Stimulated activated CD8-positive, alpha-beta memory T cell treated with anti-CD3 and anti-CD28 coated beads, Interleukin-7, amount 100 ng/mL, for 48 hours (primary cell): Measurements from ENCODE around the gene FAM221B.

ENCODE experiments used
- DNase-seq, 2 donors: peaks; one replicate each; pipeline ENCODE4 v3.0.0-alpha.2; 2020; ENCODE audit warnings: low read depth in 1 of 2; ENCODE audit errors: extremely low read depth in 1 of 2

FAM221B gene, protein sequence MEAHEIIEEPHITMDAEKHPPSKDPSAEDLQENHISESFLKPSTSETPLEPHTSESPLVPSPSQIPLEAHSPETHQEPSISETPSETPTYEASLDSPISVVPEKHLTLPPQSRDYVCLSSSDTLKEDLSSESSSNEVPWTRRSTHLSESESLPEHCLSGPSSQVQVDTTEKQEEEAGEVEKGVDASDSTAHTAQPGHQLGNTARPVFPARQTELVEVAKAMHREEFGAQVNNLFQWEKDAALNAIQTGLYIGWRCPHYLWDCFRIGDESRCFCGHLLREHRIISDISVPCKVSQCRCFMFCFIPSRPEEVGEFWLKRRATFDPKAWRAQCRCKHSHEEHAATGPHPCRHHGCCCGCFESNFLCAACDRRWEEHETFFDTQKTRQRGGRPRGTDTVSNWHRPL

DNA sequence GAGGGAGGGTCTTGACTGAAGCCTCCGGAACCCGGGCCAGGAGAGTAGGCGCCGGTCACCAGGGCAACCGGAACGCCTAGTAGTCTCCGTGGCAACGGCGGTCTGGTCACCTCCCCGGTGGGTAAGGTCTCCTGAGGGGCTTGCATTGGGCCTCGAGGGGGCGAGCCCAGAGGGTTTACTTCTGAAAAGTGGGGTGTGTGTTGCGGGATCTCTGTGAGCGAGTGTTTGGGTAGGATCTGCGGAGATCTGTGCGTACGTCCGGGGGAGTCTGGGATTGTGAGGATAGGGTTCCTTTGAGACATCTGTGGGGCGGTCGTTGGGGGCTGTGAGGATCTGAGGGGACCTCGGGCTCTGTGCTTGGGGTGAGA, at the start of gene FAM221B:
Gene FAM221B, minus strand, starts transcription at position 17 of the 368 bp plus-strand sequence. CDS start 2,571 bp downstream, outside the sequence.
- no peak for DNase-seq

DNA sequence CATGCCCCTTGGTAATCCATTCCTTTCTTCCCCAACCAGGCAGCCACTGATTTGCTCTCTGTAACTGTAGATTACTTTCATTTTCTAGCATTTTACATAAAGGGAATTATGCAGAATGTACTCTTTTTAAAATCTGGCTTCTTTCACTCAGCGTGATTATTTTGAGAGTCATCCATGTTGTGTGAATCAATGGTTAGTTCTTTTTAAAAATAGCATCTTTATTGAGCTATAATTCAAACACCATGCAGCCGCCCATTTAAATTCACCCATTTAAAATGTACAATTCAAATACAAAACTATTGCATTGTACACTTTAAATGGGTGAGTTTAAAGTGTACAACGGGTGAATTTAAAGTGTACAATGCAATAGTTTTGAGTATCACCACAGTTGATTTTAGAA, 44.0 kb upstream of the FAM221B start:
- DNase-seq = no peak

DNA sequence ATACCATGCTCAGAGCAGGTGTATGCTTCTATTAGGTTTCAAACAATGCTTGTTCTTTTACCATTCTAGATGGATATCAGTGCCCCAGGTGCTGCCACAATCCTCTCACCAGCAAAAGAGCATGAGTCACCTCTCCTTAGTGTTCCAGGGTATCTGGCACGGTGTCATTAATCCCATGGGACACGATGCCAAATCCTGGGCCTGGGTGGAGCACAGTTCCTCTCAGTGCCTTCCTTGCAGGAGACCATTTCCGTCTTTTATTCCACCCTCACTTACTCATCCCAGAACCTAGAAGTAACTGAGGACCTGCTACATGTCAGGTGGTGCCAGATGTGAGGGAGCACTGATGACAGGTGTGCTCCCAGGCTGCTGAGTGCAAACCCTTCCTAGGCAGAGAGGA, 43.0 kb upstream of the FAM221B start:
- DNase-seq = no peak

DNA sequence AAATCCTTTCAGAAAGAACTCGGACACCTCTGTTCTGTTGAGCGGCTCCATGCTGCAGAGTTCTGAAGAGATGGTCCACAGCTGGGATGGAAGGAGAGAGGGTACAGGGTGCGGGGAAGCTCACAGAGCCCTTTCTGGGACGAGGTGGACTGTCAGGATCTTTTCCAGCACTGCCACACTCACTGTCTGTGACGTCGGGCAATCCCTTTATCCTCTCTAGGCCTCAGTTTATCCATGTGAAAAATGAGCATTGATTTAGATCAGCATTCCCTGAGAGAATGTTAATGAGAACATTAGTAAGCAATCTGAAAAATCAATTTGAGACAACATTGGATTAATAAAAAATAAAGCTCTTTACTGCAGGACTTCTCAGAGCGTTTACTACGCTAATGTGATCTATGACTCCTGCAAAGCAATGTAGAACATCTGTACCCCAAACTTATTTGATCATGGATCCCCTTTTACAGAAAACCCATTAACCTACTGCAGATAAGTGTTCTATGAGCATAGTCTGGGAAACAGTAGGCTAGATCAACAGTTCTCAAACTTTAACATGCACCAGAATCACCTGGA, 41.9 kb upstream of the FAM221B start, which contains the start of gene OR13J1:
Gene OR13J1, minus strand, starts transcription at position 51 of the 573 bp plus-strand sequence. Its CDS starts 0 bp downstream, at position 51.
- no peak for DNase-seq

DNA sequence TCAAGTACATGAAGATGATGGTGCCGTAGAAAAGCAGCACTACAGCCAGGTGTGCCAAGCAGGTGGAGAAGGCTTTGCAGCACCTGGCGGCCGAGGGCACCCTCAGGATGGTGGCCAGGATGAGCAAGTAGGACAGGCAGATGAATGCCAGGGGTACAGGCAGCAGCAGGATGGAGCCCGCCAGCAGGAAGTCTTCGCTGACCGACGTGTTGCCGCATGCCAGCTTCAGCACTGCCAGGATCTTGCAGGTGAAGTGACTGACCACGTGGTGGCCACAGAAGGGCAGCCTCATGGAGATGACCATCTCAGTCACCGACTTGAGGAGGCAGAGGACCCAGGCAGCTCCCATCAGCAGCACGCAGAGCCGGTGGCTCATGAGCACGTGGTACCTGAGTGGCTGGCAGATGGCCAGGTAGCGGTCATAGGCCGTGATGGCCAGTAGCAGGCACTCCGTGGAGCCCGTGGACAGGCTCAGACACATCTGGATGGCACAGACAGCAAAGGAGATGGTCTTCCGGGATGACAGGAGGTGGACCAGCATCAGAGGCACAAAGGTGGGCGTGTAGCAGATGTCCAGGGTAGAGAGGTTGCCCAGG, 41.2 kb upstream of the FAM221B start:
- no peak for DNase-seq

DNA sequence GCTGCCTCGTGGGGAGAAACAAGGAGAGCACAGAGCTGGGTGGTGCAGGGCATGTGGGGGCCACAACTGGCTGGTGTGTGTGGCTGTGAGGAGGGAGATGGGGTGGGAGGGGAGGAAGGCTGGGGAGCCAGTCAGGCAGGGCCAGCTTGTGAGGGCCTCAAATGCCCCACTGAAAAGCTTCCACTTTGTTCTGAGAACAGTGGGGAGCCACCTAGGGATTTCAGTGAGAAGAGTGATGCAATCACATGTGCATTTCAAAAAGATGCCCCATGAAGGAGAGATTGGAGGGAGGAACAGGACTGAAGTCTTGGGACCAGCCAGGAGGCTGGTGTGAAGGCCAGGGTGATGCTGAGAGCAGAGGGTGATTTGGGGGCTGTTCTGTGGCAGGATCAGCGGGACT, 40.4 kb upstream of the FAM221B start:
- no peak for DNase-seq

DNA sequence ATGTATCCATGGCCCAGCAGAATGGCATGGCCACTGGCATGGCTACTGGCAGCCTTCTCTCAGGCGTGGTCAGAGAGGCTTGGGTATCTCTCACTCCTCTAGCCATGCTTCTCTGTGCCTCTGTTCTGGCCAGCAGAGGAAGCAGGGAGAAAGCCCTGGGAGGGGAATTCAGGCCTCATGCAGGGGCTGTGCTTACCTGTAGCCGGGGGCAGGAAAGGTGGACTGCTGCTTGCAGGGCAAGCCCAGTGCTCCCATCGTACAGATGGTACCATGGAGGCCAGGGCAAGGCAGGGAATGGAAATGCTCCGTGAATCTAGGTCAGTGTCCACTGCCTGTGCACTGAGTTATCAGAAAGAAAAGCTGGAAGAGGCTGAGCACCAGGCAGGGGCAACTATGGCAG, 39.0 kb upstream of the FAM221B start:
- DNase-seq = no peak

DNA sequence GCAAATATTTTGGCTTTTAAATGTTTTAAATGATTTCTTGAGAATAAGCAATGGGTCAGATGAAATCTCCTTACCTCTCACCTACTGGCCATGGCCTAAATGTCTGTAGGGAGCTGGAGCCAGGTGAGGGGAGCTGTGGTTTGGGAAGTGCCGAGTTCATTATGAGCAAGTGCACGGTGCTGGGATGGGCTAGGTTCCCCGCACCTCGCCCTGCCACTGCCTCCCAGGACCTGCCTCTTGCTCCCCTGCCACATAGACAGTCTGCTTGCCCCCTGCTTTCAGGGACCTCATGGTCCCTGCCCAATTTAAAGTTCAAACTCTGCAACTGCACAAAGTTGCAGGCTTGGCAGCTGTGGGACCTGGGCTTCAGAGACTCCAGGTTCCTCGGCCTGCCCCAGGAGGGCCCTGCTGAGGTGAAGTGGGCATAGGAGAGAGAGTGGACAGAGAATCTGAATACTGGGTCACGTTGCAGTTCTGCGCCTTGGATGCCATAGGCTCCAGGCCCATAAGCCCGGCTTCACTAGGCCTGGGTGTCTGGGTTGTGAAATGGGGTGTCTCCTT, 36.2 kb upstream of the FAM221B start:
- no peak for DNase-seq

DNA sequence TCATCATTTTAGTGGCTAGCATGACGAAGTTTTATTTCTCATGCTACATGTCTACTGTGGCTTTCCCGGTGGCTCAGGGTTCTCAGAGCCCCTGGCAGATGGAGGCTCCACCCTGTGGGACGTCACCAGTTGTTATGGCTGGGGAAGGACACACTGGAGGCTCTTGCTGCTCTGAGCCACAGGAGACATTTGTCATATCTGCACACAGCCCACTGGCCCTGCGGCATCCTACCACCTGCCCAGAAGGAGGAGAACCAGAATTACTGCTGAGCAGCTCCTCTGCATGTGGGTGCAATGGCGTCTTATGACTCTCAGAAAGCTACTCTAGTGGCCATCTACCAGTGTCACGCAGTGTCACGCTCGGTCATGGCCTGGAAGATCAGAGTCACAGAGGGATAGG, 35.1 kb upstream of the FAM221B start:
- DNase-seq = no peak

DNA sequence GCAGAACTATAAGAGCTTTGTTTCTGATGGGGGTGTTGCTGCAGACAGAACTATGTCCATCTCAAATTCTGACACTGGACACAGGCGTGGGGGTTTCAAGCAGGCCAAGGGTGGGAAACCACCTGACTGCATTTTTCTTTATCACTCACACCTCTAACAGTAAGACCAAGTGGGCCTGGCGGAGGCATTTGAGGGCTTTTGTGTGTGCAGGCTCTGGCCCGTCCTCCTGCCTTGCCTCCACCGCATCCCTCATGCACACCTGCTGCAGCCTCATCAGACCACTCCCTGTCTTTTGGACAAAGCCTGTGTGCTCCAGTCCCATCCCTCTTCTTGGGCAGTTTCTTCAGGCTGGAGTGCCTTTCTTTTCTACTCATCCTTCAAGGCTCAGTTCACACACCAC, 33.8 kb upstream of the FAM221B start:
- no peak for DNase-seq

DNA sequence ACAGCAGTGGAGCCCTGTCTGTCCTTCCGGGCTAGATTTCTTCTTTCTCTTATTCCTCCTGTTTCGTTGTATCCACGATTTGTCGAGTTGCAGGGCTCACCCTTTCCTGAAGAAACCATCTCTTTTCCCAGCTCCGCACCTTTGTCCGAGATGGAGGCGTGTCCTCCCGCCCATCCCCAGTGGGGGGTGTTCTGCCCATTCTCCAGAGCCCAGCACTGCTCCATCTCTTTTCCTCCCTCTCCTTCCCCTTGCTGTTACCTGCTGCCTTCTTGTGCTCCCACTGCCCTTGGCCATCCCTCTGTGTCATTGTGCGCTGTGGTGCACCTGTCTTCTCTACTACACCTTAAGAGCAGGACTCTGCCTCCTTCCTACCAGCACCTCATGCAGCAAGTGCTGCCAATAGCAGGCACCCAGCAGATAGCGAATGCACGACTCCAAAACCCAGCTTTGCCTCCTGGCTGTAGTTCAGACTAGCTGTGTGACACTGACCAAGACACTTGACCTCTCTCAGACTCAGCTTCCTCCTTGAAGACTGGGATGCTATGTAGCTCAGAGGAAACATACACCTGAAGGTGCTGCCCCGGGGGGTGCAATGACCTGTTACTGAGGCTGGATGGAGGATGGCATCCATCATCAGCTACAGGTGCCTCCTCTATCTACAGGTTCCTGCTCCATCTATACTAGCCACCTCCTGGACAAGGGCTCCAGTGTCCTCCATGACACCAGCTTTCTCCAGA, 32.8 kb upstream of the FAM221B start:
- no peak for DNase-seq

DNA sequence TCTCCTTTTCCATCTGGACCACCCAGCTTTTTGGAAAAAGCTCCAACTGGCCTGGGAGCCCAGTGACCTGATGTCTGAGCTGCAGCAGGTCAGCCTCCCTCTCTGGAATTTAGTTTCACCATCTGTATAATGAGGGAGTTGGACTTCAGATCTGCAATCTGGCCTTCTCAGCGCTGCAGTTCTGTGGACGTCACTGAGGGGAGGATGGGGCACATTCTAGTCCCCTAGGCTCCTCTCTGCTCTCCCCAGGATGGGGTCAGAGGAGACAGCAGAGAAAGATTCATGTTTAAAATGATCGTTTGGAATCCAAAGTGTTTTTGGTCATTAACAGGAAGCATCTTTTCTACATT, 31.4 kb upstream of the FAM221B start:
- no peak for DNase-seq

DNA sequence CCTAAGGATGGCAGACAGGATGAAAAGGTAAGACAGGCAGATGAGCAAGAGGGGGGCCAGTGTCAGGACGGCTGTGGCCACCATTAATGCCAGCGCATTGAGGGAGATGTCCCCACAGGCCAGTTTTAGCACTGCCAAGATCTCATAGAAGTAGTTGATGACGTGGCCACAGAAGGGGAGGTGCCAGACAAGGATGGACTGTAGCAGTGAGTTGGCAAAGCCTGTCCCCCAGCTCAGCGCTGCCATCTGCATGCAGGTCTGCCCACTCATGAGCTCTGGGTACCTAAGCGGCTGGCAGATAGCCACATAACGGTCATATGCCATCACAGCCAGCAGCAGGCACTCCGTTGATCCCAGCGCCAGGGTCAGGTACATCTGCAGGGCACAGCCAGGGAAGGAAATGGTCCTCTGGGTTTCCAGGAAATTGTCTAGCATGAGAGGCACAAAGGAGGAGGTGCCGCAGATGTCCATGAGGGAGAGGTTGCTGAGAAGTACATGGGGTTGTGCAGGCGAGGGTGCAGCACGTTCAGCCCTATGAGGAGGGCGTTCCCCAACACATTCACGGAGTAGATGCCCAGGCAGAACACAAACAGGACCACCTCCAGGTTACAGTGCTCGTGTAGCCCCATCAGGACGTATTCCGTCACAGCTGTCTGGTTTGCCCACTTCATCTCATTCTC, 30.9 kb upstream of the FAM221B start:
- no peak for DNase-seq

DNA sequence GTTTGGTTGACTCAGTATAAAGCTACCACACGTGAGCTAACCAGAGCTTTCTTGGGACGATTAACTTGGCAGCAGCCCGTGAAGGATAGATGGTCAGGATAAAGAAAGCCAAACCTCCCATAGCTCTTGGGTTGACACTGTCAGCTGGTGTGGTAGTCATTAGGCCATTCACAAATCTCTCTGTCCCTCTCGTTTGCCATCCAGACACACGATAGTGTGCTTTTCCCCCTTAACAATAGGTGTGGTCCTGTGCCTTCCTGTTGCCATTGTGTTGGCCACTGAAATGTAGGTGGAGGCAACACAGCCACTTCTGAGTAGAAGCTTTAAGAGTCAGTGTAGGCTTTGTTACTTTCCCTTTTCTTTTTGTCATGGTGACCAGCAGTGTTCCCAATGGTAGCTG, 29.9 kb upstream of the FAM221B start:
- DNase-seq = no peak

DNA sequence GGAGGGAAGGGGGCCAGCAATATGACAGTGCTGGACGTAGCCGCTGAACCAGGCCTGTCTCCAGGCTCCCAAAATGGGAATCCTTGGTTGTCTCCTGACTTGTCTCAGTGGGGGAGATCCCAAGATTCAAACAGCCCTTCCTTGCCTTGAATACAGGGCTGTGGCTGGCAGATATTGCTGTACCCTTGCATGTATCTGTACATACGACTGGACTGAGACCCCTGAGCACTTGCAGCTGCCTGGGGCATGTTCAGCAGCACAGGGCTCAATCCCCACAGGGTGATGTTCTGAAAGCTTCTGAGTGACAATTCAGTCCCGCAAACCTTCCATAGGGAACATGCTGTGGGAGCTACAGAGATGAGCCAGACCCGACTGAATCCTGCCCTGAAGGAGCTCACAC, 28.4 kb upstream of the FAM221B start:
- DNase-seq = no peak

DNA sequence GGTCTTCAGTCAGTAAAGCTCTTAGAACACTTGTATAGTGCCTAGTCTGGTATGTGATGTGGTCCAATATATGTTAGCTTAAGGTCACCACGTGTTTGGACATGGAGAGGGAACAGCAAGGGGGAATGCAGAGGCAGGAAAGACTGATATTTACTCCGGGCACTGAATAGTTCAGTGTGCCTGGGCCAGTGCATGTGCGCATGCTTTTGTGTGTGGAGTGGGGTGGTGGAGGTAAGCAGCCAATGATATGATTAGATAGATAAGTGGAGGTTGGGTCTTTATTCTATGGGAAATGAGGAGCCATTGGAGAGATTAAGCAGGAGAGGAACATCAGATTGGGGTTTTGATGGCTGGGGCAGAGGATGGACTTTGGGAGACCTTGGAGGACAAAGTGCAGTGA, 27.7 kb upstream of the FAM221B start:
- DNase-seq = no peak

DNA sequence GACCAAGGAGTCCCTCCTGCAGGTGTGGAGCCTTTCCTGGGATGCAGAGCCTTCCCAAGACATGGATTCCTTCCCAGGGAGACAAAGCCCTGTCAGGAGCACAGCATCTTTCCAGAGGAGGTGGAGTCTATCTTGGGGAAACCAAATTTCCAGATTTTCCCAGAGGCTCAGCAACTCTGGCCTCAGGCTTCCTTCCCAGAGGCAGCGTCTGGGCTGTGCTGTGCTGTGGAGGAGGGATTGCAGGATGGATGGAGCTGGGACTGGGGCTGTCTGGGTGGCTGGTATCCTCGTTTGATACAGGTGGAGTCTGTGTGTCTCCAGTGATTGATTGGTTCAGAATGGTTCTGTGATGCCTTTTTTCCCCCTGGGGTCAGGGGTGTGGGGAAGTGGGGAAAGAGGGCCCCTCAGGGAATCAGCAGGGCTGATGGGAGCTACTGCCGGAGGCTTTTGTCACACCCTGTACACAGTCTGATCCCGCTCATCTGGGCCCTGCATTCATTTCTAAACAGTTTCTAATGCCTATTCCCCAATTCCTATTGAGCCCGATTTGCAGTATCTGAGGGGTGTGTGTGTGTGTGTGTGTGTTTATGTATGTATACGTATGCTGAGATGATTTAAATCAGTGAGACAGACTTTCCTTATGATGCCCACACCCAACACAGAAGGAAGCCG, 25.7 kb upstream of the FAM221B start:
- DNase-seq = no peak

DNA sequence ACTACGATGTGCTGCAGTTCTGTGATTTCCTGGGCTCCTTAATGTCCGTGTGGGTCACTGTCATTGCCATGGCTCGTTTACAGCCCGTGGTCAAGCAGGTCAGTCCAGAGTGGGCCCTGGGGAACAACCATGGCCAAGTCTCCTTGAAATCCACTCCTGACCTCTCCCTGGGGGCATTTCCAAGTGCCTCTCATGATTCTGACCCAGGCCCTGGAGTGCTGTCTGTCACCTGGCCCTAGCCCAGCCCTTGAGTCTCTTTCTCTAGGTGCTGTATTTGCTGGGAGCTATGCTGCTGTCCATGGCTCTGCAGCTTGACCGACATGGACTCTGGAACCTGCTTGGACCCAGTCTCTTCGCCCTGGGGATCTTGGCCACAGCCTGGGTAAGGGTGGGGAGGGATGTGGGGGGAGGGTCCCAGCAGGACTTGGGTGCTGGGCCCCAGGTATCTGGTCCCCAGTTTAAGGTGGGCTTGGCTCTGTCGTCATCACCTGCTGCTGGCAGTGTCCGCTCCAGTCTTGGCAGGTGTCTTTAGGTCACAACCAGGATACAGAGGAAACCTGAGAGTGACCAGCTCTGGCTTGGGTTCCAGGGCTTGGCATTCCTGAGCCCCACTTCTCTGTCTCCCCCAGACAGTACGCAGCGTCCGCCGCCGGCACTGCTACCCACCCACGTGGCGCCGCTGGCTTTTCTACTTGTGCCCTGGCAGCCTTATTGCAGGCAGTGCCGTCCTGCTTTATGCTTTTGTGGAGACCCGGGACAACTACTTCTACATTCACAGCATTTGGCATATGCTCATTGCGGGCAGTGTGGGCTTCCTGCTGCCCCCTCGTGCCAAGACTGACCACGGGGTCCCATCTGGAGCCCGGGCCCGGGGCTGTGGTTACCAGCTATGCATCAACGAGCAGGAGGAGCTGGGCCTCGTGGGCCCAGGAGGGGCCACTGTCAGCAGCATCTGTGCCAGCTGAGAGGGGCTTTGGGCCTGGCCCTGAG, 24.6 kb upstream of the FAM221B start:
- no peak for DNase-seq

DNA sequence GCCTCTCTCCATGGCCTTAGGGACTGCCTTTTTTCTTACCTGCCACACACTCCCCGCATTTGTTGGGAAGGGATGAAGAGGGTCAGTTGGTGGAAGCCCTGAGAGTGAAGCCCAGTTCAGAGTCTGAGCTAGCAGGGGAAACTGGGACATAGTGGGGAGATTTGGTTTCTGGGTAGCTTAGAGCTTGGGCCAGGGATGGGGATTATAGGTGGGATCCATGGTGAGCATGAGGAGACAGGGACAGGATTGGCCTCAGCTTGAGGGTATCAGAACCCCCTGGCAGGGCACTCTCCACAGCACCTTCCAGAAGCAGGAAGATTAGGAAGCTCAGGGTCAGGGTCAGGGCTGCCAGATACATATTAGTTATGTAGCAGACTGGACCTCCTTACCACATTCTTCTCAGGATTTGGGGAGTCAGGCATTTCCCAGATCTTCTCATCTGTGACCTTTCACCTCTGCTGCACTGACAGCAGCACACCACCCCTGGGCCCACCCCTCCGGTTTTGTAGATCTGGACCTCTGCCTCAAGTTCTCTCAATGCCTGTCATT, 23.8 kb upstream of the FAM221B start:
- no peak for DNase-seq
